Measurements from ENCODE around the gene FTO.

GRCh38 chr16:53736297-53736696, 32.3 kb downstream of the FTO start:
- TF ChIP-seq NRF1 (IDR thresholded peaks at IDR 0.05; ENCODE audit: low read depth, low read length), result no peak
- TF ChIP-seq POLR2A (IDR thresholded peaks at IDR 0.05; ENCODE audit: control extremely low read depth in 1 of 2, low read depth in 2 of 2, low read length in 2 of 2), result no peak
- TF ChIP-seq CTCF (IDR thresholded peaks at IDR 0.05; ENCODE audit: control extremely low read depth in 1 of 3, insufficient read depth in 1 of 3, low read depth in 1 of 3, low read length in 3 of 3), result no peak

Data from H1 (cell line).